HG03521 (cell line): ENCODE measurements around the gene SMIM44.

Source experiments
- ATAC-seq: cut with Tn5 transposase; IDR thresholded peaks from one replicate; pipeline ENCODE4 v1.9.1; 2021; ENCODE audit warnings: mild to moderate bottlenecking, moderate library complexity; ENCODE audit not compliant: unreplicated experiment

SMIM44 gene

GRCh38 chr19:3478409-3479176, 4.6 kb downstream of the SMIM44 start:
- ATAC-seq: no peak

DNA sequence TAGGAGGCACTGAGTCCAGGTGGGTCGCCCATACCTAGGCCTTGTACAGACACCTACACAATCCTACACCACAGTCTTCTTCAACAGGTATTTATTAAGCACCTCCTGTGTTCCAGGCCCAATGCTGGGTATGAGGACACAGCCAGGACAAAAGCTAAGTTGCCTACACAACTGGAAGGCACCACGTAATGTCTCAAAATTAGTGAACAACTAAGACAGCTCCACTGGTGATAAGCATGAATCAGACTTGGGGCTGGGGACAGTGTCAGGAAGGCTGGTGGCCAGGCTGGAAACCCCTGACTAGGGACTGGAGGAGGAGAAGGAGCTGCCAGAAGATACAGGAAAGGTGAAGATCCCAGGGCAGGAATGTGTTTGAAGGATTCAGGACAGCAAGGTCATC, 5.3 kb downstream of the SMIM44 start:
- no peak for ATAC-seq

- no peak for ATAC-seq
These were observed 5.7 kb downstream of the SMIM44 start for GRCh38 chr19:3477506-3477905.

DNA sequence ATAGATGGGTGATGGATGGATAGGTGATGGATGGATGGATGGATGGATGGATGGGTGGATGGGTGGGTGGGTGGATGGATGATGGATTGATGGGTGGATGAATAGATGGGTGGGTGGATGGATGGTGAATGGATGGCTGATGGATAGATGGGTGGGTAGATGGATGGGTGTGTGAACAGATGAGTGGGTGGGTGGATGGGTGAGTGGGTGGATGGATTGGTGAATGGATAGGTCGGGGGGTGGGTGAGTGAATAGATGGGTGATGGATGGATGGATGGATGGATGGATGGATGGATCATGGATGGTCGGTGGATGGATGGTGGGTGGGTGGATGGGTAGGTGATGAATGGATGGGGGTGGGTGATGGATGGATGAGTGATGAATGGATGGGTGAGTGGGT, 6.4 kb downstream of the SMIM44 start:
- ATAC-seq: no peak

DNA sequence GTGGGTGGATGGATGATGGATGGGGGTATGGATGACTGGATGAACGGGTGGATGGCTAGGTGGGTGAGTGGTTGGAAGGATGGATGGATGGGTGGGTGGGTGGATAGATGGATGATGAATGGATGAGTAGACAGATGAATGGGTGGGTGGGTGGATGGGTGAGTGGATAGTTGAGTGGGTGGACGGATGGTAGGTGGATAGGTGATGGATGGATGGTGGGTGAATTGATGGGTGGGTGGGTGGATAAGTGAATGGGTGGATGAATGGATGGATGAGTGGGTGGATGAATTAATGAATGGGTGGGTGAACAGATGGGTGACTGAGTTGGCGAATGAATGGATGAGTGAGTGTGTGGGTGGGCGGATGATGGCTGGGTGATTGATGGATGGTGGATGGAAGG, 7.8 kb downstream of the SMIM44 start:
- no peak for ATAC-seq

- no peak for ATAC-seq
These were observed 8.6 kb downstream of the SMIM44 start for GRCh38 chr19:3474614-3475013.

GRCh38 chr19:3474010-3474409, 9.2 kb downstream of the SMIM44 start:
- ATAC-seq: no peak

GRCh38 chr19:3471954-3472655, 11.1 kb downstream of the SMIM44 start:
- no peak for ATAC-seq

GRCh38 chr19:3470500-3471128, 12.6 kb downstream of the SMIM44 start:
- ATAC-seq: no peak

DNA sequence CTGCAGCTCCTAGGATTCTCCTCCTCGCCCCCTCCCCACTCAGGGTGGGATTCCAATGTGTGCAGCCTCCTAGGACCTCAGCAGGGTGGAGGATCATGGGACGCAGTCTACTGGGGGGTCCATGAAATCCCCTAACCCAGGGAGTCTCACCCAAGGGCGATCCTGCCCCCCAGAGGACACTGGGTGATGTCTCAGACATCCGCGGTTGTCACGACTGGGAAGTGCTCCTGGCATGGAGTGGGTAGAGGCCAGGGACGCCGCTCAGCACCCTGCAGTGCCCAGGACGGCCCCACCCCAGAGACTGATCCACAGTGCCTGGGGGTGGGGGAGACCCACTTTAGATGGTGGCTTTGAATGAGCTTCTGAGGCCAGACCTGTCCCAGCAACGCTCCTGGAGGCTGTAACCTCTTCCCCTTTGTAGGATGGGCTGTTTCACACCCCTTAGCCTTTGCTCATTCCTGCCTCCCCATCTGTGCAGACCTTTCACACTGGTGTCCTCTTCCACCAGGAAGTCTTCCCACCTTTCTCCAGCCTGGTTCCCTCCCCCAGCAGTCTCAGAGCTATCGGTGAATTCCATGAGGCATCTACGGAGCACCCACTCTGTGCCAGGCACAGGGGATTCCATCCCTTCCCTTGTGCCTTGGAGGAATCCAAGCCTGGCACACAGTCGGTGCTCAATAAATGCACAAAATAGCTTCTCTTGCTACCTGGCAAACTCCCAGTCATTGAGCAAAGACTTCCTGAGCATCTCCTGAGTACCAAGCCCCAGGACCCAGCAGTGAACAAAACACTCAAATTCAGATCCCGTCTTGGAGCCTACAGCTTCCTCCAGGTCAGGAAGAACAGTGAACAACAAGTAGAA, 13.4 kb downstream of the SMIM44 start:
- no peak for ATAC-seq

- no peak for ATAC-seq
These were observed 15.0 kb downstream of the SMIM44 start for GRCh38 chr19:3468211-3468610.

DNA sequence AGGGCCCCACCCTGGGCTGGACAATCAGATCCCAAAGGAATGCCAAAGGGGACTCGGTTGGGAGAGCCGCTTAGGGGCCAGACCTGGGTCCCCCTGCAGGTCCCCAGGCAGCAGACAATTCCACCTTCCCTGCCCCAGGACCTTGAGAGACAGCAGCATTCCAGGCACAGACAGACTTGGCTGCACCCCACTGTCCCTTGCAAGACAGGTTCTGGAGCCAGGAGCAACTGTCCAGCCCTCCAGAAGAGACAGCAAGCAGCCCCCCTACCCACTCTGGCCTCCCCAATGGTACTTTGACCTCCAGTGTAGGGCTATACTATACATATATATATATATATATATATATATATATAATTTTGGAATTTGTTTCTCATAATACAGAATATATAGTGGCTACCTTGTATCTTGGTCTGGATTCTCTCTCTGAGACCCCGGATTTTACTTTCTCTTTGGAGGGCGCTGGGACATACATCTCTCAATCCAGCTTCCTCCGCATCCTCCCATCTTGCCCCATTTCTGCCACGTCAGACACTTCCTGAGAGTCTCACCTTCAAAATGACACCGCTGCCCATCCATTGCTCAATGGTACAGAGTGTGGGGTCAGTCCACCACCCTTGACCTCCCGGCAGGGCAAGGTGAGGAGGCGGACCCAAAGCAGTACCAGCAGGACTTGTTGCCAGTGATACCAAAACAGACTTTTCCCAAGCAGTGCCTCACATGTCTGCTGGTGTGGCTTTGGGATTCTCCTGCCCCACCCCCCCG, 15.6 kb downstream of the SMIM44 start:
- no peak for ATAC-seq

DNA sequence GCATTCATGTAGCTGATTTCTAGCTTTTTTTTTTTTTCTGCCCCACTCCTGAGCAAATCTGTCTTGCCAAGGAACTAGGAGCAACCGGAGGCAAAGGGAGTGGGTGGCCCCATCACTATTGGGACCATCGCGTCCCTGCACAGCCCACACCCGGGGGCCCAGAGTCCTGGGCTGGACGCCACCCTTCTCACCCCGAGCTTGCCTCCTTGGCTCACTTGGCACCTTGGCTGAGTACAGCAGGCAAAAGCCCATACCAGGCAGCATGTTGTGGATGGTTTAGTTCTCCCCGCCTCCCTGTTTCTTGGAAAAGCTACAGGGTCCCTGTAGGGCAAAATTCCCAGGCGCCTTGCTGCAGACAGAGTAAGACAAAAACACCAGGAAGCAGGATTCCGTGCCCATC, 16.6 kb downstream of the SMIM44 start:
- ATAC-seq: no peak

DNA sequence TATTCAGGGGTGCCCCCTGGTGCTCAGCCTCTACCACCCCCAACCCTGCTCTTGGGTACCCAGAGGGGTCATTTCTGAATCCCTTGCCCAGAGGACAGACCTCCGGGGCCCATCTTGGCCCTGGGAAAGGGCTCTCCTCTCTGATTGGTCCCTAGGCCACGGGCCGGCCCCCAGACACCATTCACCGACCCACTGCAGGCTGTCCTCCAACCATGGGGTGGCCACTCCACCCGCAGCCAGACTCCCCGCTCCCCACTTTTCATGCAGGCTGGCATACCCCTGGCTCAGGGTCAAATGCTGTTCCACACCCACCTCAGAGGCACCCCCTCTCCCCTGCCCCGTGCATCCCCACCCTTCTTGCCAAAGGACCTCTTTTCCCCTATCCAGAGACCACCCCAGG, 17.7 kb downstream of the SMIM44 start:
- ATAC-seq: no peak

DNA sequence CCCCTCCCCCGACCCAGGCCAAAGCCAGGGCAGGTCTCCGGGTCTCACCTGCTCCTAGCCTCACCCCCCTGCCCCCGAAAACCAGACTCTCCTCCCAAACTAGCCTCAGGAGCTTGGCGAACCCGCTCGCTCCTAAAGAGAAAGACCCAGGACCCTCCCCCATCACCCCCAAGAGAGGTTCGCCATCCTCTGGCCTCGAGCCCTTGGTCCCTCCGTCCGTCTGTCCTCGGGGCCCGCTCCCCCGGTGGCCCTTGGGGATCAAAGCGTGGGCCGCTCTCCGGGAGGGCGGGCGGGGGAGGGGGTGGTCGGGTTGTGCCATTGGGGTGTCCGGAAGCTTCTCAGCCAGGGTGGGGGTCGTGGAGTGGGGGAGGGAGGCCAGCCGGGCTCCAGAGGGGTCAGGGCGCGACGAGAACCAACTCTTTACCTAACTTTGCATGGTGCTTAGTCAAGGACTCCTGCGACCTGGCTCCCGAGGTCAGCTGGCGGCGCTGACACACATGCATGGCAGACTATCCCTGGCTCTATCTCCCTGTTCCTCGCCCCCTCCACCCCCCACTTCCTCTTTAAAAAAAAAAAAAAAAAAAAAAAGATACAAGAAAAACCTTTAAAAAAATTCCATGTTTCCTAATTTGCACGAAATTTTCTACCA, 18.5 kb downstream of the SMIM44 start:
- no peak for ATAC-seq

DNA sequence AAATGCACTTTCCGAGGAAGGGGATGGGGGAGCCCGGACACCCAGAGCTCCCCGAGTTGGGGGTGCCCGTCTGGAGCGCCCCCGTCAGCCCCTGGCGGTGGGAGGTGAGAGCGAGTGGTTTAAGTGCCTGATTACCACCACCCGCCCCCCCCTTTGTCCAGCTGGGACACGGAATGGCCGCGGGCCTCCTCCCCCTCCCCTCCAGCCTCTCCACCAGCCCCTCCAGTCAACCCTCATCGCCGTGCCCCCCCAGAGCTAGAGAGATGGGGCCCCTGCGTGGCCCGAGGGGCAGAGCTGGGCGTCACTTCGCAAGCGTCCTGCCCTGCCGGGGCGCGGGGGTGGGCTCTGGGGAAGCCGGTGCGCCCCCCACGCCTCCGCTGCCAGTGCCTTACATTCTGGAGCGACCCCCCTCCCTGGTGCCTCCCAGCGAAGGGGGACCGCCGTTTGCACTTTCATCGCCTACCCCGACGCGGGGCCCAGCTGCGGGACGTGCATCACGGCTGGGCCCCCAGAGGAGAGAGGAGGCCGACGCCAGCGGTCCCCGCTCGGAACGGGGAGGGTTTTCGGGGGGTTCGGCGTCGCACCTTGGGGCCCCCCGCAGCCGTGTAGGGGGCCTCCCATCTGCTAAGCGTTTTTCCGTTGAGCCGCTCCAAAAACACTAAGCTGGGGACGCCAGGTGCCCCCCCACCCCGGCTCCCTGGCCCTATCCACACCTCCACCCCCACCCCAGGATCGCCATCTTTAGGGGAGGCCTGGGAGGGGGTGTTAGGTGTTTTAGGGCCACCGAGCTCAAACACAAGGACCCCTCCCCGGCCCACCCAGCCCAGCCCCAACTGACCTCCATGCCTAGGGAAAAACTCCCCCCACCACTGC, 19.3 kb downstream of the SMIM44 start:
- ATAC-seq: no peak

DNA sequence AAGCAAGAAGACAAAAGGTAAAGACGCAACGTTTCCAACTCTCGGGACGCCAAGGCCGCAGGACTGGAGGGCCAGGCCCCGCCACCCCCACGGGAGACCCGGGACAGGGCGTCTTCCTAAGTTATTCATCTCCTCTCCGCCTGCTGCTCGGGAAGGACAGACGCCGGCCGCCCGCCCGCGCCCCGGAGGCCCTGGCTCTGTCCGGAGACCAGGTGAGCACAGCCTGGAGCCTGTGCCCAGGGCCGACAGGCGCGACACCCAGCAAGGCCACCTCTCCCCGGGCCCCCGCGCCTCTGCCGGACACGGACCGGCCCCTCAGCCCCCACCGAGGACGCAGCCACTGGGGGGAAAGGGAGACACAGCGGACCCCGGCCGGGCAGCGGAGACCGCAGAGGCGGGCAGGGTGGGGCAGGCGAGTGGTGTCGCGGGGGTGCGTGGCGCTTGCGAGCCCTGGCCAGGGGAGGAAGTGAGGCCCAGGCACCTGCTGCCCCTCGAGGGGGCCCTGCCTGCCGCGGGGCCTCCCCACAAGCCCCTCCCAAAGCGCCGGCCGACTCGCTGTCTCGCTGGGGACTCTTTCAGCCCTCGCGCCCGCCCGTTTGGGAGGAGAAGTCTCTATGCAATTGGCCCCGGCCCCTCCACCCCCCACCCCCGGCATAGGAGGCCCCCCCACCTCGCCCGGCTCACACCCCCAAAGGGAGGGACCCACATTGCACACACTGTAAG, 20.1 kb downstream of the SMIM44 start:
- ATAC-seq: no peak

DNA sequence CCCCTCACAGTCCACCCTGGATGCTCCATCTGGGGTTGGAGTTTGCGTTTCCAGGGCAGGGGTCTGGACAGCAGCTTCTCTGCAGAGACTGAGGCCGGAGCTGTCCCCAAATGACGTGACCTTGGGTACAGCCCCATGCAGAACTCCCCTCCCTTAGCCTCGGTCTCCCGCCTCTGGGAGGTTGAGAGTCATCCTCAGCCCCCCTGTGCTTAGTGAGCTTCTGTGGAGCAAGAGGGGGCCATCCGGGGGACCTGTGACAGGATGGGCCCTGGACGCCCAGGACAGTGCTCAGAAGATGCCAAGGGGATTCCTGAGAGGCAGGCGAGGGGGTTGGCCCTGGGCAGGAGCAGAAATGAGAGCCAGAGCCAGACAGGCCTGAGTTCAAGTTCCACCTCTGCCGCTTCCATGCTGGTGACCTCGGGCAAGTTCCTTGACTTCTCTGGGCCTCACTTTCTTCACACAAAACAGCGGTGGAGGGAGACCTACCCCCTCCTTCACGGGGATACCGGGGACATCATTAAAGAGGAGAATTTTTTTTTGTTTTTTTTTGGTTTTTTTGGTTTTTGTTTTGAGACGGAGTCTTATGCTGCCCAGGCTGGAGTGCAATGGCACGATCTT, 23.2 kb downstream of the SMIM44 start:
- no peak for ATAC-seq
